Activated T-cell treated with anti-CD3 and anti-CD28 coated beads, Interleukin-2, amount 50 U/mL, for 24 hours (primary cell): ENCODE results near the gene CCDC112.

Experiments
- DNase-seq: peaks from one replicate; pipeline ENCODE4 v3.0.0-alpha.2; 2020
- H3K27ac Mint-ChIP-seq: 2 replicates; pipeline ENCODE4 v1.8.0; 2020; ENCODE audit warnings: mild to moderate bottlenecking, mixed read lengths
- H3K27me3 Mint-ChIP-seq: 2 replicates; pipeline ENCODE4 v1.8.0; 2020; ENCODE audit warnings: mixed read lengths
- H3K36me3 Mint-ChIP-seq: 2 replicates; pipeline ENCODE4 v1.8.0; 2020; ENCODE audit warnings: low read depth, mixed read lengths
- H3K4me1 Mint-ChIP-seq: 2 replicates; pipeline ENCODE4 v1.8.0; 2020; ENCODE audit warnings: low read depth, mixed read lengths
- H3K4me3 Mint-ChIP-seq: 2 replicates; pipeline ENCODE4 v1.8.0; 2020; ENCODE audit warnings: mild to moderate bottlenecking, moderate library complexity, mixed read lengths
- H3K9me3 Mint-ChIP-seq: 2 replicates; pipeline ENCODE4 v1.8.0; 2020; ENCODE audit warnings: mixed read lengths

CCDC112 gene

GRCh38 chr5:115325296-115325959, 29.0 kb upstream of the CCDC112 start:
- no peak for DNase-seq
- no peak overlapping the region for H3K27ac Mint-ChIP-seq
- H3K4me3 Mint-ChIP-seq = no peak overlapping the region
- peaks cover 53% of the 10 kb centered on the region for H3K27me3 Mint-ChIP-seq
- H3K36me3 Mint-ChIP-seq = no peaks in the 10 kb centered on the region
- H3K4me1 Mint-ChIP-seq = peaks cover 3% of the 10 kb centered on the region
- no peaks in the 10 kb centered on the region for H3K9me3 Mint-ChIP-seq

- H3K4me3 Mint-ChIP-seq = no peak overlapping the region
- H3K4me1 Mint-ChIP-seq = peaks cover 2% of the 10 kb centered on the region
- peaks cover 54% of the 10 kb centered on the region for H3K27me3 Mint-ChIP-seq
- H3K27ac Mint-ChIP-seq = no peak overlapping the region
- no peaks in the 10 kb centered on the region for H3K36me3 Mint-ChIP-seq
- DNase-seq = no peak
- H3K9me3 Mint-ChIP-seq = no peaks in the 10 kb centered on the region
Measured at GRCh38 chr5:115324021-115324420, 27.6 kb upstream of the CCDC112 start.

GRCh38 chr5:115322729-115323128, 26.3 kb upstream of the CCDC112 start:
- Mint-ChIP-seq H3K36me3 (no peaks in the 10 kb centered on the region), H3K4me1 (no peaks in the 10 kb centered on the region)

GRCh38 chr5:115321309-115321708, 24.9 kb upstream of the CCDC112 start:
- Mint-ChIP-seq H3K27me3 (peaks cover 49% of the 10 kb centered on the region), H3K9me3 (no peaks in the 10 kb centered on the region)
- no peak for DNase-seq

More at GRCh38 chr5:115322729-115323128, 26.3 kb upstream of the CCDC112 start:
- no peak overlapping the region for H3K27ac Mint-ChIP-seq
- H3K9me3 Mint-ChIP-seq = no peaks in the 10 kb centered on the region
- no peak for DNase-seq
- no peak overlapping the region for H3K4me3 Mint-ChIP-seq
- peaks cover 47% of the 10 kb centered on the region for H3K27me3 Mint-ChIP-seq

GRCh38 chr5:115320515-115320914, 24.1 kb upstream of the CCDC112 start:
- no peak for DNase-seq
- H3K4me3 Mint-ChIP-seq = no peak overlapping the region
- no peaks in the 10 kb centered on the region for H3K36me3 Mint-ChIP-seq
- peaks cover 52% of the 10 kb centered on the region for H3K27me3 Mint-ChIP-seq
- H3K4me1 Mint-ChIP-seq = no peaks in the 10 kb centered on the region
- no peak overlapping the region for H3K27ac Mint-ChIP-seq
- H3K9me3 Mint-ChIP-seq = no peaks in the 10 kb centered on the region

More at GRCh38 chr5:115321309-115321708, 24.9 kb upstream of the CCDC112 start:
- Mint-ChIP-seq H3K36me3 (no peaks in the 10 kb centered on the region), H3K4me1 (no peaks in the 10 kb centered on the region), H3K4me3 (no peak overlapping the region), H3K27ac (no peak overlapping the region)

- H3K36me3 Mint-ChIP-seq = no peaks in the 10 kb centered on the region
- DNase-seq = no peak
- peaks cover 50% of the 10 kb centered on the region for H3K27me3 Mint-ChIP-seq
- H3K4me1 Mint-ChIP-seq = no peaks in the 10 kb centered on the region
- no peak overlapping the region for H3K4me3 Mint-ChIP-seq
- no peaks in the 10 kb centered on the region for H3K9me3 Mint-ChIP-seq
- no peak overlapping the region for H3K27ac Mint-ChIP-seq
Measured at GRCh38 chr5:115320006-115320405, 23.6 kb upstream of the CCDC112 start.

GRCh38 chr5:115319007-115319406, 22.6 kb upstream of the CCDC112 start:
- no peak overlapping the region for H3K4me3 Mint-ChIP-seq
- DNase-seq = no peak
- no peak overlapping the region for H3K27ac Mint-ChIP-seq
- H3K36me3 Mint-ChIP-seq = no peaks in the 10 kb centered on the region
- no peaks in the 10 kb centered on the region for H3K4me1 Mint-ChIP-seq
- peaks cover 40% of the 10 kb centered on the region for H3K27me3 Mint-ChIP-seq
- H3K9me3 Mint-ChIP-seq = no peaks in the 10 kb centered on the region

- no peaks in the 10 kb centered on the region for H3K9me3 Mint-ChIP-seq
- H3K27me3 Mint-ChIP-seq = peaks cover 33% of the 10 kb centered on the region
- no peak overlapping the region for H3K27ac Mint-ChIP-seq
- no peak overlapping the region for H3K4me3 Mint-ChIP-seq
- H3K4me1 Mint-ChIP-seq = no peaks in the 10 kb centered on the region
- DNase-seq = no peak
- no peaks in the 10 kb centered on the region for H3K36me3 Mint-ChIP-seq
Measured at GRCh38 chr5:115317736-115318135, 21.3 kb upstream of the CCDC112 start.

GRCh38 chr5:115317320-115317719, 20.9 kb upstream of the CCDC112 start:
- H3K27me3 Mint-ChIP-seq = peaks cover 31% of the 10 kb centered on the region
- no peak for DNase-seq
- no peaks in the 10 kb centered on the region for H3K4me1 Mint-ChIP-seq

GRCh38 chr5:115313632-115314031, 17.2 kb upstream of the CCDC112 start:
- no peak overlapping the region for H3K27ac Mint-ChIP-seq
- H3K4me3 Mint-ChIP-seq = no peak overlapping the region
- DNase-seq = no peak
- H3K27me3 Mint-ChIP-seq = peaks cover 40% of the 10 kb centered on the region
- no peaks in the 10 kb centered on the region for H3K4me1 Mint-ChIP-seq
- H3K36me3 Mint-ChIP-seq = no peaks in the 10 kb centered on the region
- H3K9me3 Mint-ChIP-seq = no peaks in the 10 kb centered on the region

More at GRCh38 chr5:115317320-115317719, 20.9 kb upstream of the CCDC112 start:
- no peaks in the 10 kb centered on the region for H3K36me3 Mint-ChIP-seq
- H3K27ac Mint-ChIP-seq = no peak overlapping the region
- H3K9me3 Mint-ChIP-seq = no peaks in the 10 kb centered on the region
- H3K4me3 Mint-ChIP-seq = no peak overlapping the region

- H3K4me3 Mint-ChIP-seq = no peak overlapping the region
- no peak for DNase-seq
- peaks cover 46% of the 10 kb centered on the region for H3K27me3 Mint-ChIP-seq
- H3K27ac Mint-ChIP-seq = no peak overlapping the region
- H3K4me1 Mint-ChIP-seq = no peaks in the 10 kb centered on the region
- H3K36me3 Mint-ChIP-seq = no peaks in the 10 kb centered on the region
- H3K9me3 Mint-ChIP-seq = no peaks in the 10 kb centered on the region
Measured at GRCh38 chr5:115313052-115313451, 16.6 kb upstream of the CCDC112 start.

GRCh38 chr5:115309751-115310370, 13.4 kb upstream of the CCDC112 start:
- H3K9me3 Mint-ChIP-seq = no peaks in the 10 kb centered on the region
- H3K36me3 Mint-ChIP-seq = no peaks in the 10 kb centered on the region
- H3K27me3 Mint-ChIP-seq = peaks cover 41% of the 10 kb centered on the region
- no peak for DNase-seq
- H3K4me1 Mint-ChIP-seq = no peaks in the 10 kb centered on the region
- no peak overlapping the region for H3K27ac Mint-ChIP-seq
- no peak overlapping the region for H3K4me3 Mint-ChIP-seq

- no peak for DNase-seq
- Mint-ChIP-seq H3K4me3 (no peak overlapping the region), H3K36me3 (no peaks in the 10 kb centered on the region), H3K9me3 (no peaks in the 10 kb centered on the region), H3K4me1 (no peaks in the 10 kb centered on the region), H3K27me3 (peaks cover 45% of the 10 kb centered on the region), H3K27ac (no peak overlapping the region)
Measured at GRCh38 chr5:115308815-115309214, 12.4 kb upstream of the CCDC112 start.

GRCh38 chr5:115306011-115306536, 9.6 kb upstream of the CCDC112 start:
- Mint-ChIP-seq H3K4me3 (no peak overlapping the region), H3K27ac (no peak overlapping the region), H3K9me3 (no peaks in the 10 kb centered on the region), H3K36me3 (no peaks in the 10 kb centered on the region), H3K4me1 (no peaks in the 10 kb centered on the region), H3K27me3 (peaks cover 44% of the 10 kb centered on the region)
- DNase-seq = no peak

GRCh38 chr5:115304496-115304895, 8.0 kb upstream of the CCDC112 start:
- H3K27ac Mint-ChIP-seq = no peak overlapping the region
- no peak overlapping the region for H3K4me3 Mint-ChIP-seq
- peaks cover 42% of the 10 kb centered on the region for H3K27me3 Mint-ChIP-seq
- H3K36me3 Mint-ChIP-seq = no peaks in the 10 kb centered on the region
- H3K9me3 Mint-ChIP-seq = no peaks in the 10 kb centered on the region
- no peaks in the 10 kb centered on the region for H3K4me1 Mint-ChIP-seq
- no peak for DNase-seq
